SK-N-SH treated with all-trans-retinoic acid at 6 μM for 48 hours (cell line): Measurements from ENCODE around the gene ZC3H12C.

Experiments used
- ATAC-seq: fragments of 200-7000 bp; cut with Tn5 transposase; 3 replicates; pipeline ENCODE4 v1.9.1; 2020; ENCODE audit warnings: mild to moderate bottlenecking, moderate library complexity
- ARNTL ChIP-seq: fragments of 450-650 bp; formaldehyde crosslinking; IDR thresholded peaks from 2 replicates; pipeline ENCODE4 v1.5.0; 2020; ENCODE audit warnings: low read depth, mild to moderate bottlenecking, moderate library complexity, borderline replicate concordance
- BACH2 ChIP-seq: fragments of 250-450 bp; sonication (Bioruptor Pico); IDR thresholded peaks from 2 replicates; pipeline ENCODE4 v1.9.0; 2021; ENCODE audit warnings: mild to moderate bottlenecking, borderline replicate concordance
- CREB5 ChIP-seq: fragments of 250-450 bp; sonication (Bioruptor Pico); IDR thresholded peaks from 2 replicates; pipeline ENCODE4 v1.5.1; 2020; ENCODE audit warnings: low read depth, mild to moderate bottlenecking, moderate library complexity
- CSDC2 ChIP-seq: fragments of 250-450 bp; sonication (Bioruptor Pico); IDR thresholded peaks from 2 replicates; pipeline ENCODE4 v1.5.0; 2020; ENCODE audit warnings: mild to moderate bottlenecking, moderate library complexity
- GLIS3 ChIP-seq: fragments of 250-450 bp; sonication (Bioruptor Pico); IDR thresholded peaks from 2 replicates; pipeline ENCODE4 v1.5.0; 2020; ENCODE audit warnings: mild to moderate bottlenecking, moderate library complexity
- OSR1 ChIP-seq: fragments of 250-450 bp; sonication (Bioruptor Pico); IDR thresholded peaks from 2 replicates; pipeline ENCODE4 v1.8.0; 2022; ENCODE audit warnings: moderate library complexity, mild to moderate bottlenecking, inconsistent platforms
- PATZ1 ChIP-seq: fragments of 250-450 bp; sonication (Bioruptor Pico); IDR thresholded peaks from 2 replicates; pipeline ENCODE4 v1.8.0; 2020; ENCODE audit warnings: mild to moderate bottlenecking, moderate library complexity, borderline replicate concordance
- POU6F1 ChIP-seq: fragments of 250-450 bp; sonication (Bioruptor Pico); IDR thresholded peaks from 2 replicates; pipeline ENCODE4 v1.8.0; 2021; ENCODE audit warnings: low read depth, mild to moderate bottlenecking, moderate library complexity, borderline replicate concordance
- PPARA ChIP-seq: fragments of 250-450 bp; sonication (Bioruptor Pico); IDR thresholded peaks from 2 replicates; pipeline ENCODE4 v1.5.0; 2020; ENCODE audit warnings: mild to moderate bottlenecking, borderline replicate concordance
- SNAI2 ChIP-seq: fragments of 250-450 bp; sonication (Bioruptor Pico); IDR thresholded peaks from 2 replicates; pipeline ENCODE4 v1.5.0; 2020; ENCODE audit warnings: mild to moderate bottlenecking, moderate library complexity
- TOX ChIP-seq: fragments of 250-450 bp; sonication (Bioruptor Pico); IDR thresholded peaks from 2 replicates; pipeline ENCODE4 v1.8.0; 2021; ENCODE audit warnings: mild to moderate bottlenecking, moderate library complexity, borderline replicate concordance
- TSHZ2 ChIP-seq: fragments of 250-450 bp; sonication (Bioruptor Pico); IDR thresholded peaks from 2 replicates; pipeline ENCODE4 v1.5.0; 2020; ENCODE audit warnings: mild to moderate bottlenecking, moderate library complexity
- ZC3H10 ChIP-seq: fragments of 250-450 bp; sonication (Bioruptor Pico); IDR thresholded peaks from 2 replicates; pipeline ENCODE4 v1.5.1; 2021; ENCODE audit warnings: mild to moderate bottlenecking, moderate library complexity
- ZFP3 ChIP-seq: fragments of 250-450 bp; sonication (Bioruptor Pico); IDR thresholded peaks from 2 replicates; pipeline ENCODE4 v1.5.0; 2020; ENCODE audit warnings: mild to moderate bottlenecking, moderate library complexity
- ZFP30 ChIP-seq: fragments of 450-650 bp; formaldehyde crosslinking; IDR thresholded peaks from 2 replicates; pipeline ENCODE4 v1.5.0; 2022; ENCODE audit warnings: mild to moderate bottlenecking, moderate library complexity
- ZNF565 ChIP-seq: fragments of 450-650 bp; formaldehyde crosslinking; conservative IDR thresholded peaks from 2 replicates; pipeline ENCODE4 v1.5.0; 2020; ENCODE audit warnings: low read depth, mild to moderate bottlenecking, moderate library complexity
- ZNF70 ChIP-seq: fragments of 450-650 bp; formaldehyde crosslinking; IDR thresholded peaks from 2 replicates; pipeline ENCODE4 v1.5.0; 2020; ENCODE audit warnings: mild to moderate bottlenecking, moderate library complexity
- ZNF8 ChIP-seq: fragments of 450-650 bp; formaldehyde crosslinking; IDR thresholded peaks from 2 replicates; pipeline ENCODE4 v1.5.0; 2020; ENCODE audit warnings: mild to moderate bottlenecking, moderate library complexity

ZC3H12C gene

GRCh38 chr11:110077831-110078325 lies 15.3 kb upstream of the ZC3H12C start:
- peak; percentile 88 for ATAC-seq

GRCh38 chr11:110078923-110079544 lies 14.2 kb upstream of the ZC3H12C start:
- no peak for ATAC-seq
- no peak for TF ChIP-seq ZNF70 (CRISPR knock-in tag)
- TF ChIP-seq TSHZ2 (CRISPR knock-in tag): no peak
- TF ChIP-seq PATZ1 (CRISPR knock-in tag): no peak
- TF ChIP-seq OSR1 (CRISPR knock-in tag): no peak
- no peak for TF ChIP-seq ARNTL (CRISPR knock-in tag)
- no peak for TF ChIP-seq ZFP3 (CRISPR knock-in tag)
- no peak for TF ChIP-seq ZC3H10 (CRISPR knock-in tag)
- TF ChIP-seq ZNF565 (CRISPR knock-in tag): no peak

More at GRCh38 chr11:110077831-110078325, 15.3 kb upstream of the ZC3H12C start:
- TF ChIP-seq ZFP30 (no peak), ZC3H10 (CRISPR knock-in tag) (peak; percentile 38; the same call in 1 of the 2 replicates), TOX (0 out of 2 replicates have a peak, but pooled peaks have one; percentile 28)

GRCh38 chr11:110079726-110080125 lies 13.5 kb upstream of the ZC3H12C start:
- TF ChIP-seq ZNF8 (CRISPR knock-in tag): no peak
- no peak for TF ChIP-seq ARNTL (CRISPR knock-in tag)
- no peak for TF ChIP-seq ZFP3 (CRISPR knock-in tag)
- TF ChIP-seq ZNF70 (CRISPR knock-in tag): no peak
- no peak for TF ChIP-seq ZNF565 (CRISPR knock-in tag)
- TF ChIP-seq TOX: no peak
- TF ChIP-seq BACH2 (CRISPR knock-in tag): no peak
- no peak for TF ChIP-seq CSDC2
- no peak for TF ChIP-seq ZFP30
- no peak for TF ChIP-seq PATZ1 (CRISPR knock-in tag)
- no peak for TF ChIP-seq PPARA
- no peak for TF ChIP-seq POU6F1 (CRISPR knock-in tag)
- no peak for ATAC-seq

GRCh38 chr11:110081462-110082376 lies 11.5 kb upstream of the ZC3H12C start:
- ATAC-seq: no peak
- TF ChIP-seq POU6F1 (CRISPR knock-in tag) (no peak), SNAI2 (CRISPR knock-in tag) (no peak), CREB5 (CRISPR knock-in tag) (no peak), PPARA (no peak), GLIS3 (CRISPR knock-in tag) (no peak), ARNTL (CRISPR knock-in tag) (no peak), TSHZ2 (CRISPR knock-in tag) (no peak), ZNF70 (CRISPR knock-in tag) (no peak)
